GM18868 (cell line): ENCODE measurements around the gene PBX3.

Source experiments
- ATAC-seq: cut with Tn5 transposase; IDR thresholded peaks from one replicate; pipeline ENCODE4 v1.9.1; 2021; ENCODE audit warnings: mild to moderate bottlenecking, moderate library complexity; ENCODE audit not compliant: unreplicated experiment

The PBX3 gene

DNA sequence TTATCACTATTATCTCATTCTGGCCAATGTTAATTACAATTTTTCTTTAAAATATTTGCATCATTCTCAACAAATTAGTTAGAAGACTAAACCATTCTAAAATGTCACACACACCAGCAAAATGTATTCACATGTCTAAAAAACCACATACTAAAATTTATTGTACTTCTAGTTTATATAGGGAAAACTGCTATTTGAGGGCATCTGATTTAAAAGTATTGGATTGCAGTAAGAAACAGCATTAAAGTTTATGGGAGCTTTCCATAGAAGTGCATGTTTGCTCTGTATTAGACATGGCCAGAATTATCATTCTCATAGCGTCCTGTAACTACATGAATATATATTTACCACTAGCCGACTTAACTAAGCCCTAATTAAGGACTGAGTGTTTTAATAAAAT, 150.3 kb downstream of the PBX3 start:
- no peak for ATAC-seq

DNA sequence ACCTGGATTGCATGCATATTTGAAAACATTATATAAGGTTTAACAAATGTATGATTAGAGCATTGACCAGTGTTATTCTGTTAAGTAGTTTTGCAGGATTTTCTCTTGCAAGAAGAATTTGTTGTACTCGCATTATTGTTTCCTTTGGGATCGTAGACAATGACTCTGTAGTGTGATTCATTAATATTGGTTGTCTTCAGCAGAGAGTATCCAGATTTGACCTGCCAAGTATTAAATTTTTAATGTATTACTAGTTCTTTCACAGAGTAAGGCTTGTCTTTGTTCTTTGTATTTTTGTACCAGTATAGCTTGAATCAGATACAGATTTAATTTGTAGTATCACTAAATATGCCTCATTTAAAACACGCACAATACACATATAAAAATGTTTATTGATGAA, 155.0 kb downstream of the PBX3 start:
- no peak for ATAC-seq

DNA sequence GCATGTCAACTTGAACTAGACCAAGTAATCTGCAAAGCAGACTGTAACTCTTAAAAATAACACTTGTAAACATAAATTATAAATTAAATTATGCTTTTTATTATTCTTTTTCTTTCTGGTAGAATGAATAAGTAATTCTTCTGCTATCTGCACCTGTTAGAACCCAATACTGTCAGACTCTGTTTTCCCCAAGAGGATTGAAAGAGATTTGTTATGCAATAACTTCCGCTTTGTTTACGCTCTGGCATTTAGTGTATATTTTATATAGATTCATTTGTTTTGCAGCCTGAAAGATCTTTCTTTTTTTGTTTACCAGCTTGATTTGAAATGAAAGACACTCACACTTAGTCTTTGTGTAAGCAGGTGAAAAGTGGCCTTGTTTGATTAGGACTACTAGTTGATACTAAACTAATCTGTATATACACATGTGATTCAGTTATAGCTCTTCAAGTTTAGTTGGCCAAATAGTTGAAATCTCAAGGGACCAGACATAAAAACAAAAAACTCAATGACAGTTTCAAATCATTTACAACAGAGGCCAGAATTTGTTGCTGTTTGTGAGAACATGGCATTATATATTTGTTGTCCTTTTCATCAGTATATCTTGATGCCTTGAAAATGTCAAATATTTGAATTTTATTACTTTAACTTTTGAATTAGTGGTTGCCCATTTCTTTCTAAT, 155.8 kb downstream of the PBX3 start:
- ATAC-seq = no peak

DNA sequence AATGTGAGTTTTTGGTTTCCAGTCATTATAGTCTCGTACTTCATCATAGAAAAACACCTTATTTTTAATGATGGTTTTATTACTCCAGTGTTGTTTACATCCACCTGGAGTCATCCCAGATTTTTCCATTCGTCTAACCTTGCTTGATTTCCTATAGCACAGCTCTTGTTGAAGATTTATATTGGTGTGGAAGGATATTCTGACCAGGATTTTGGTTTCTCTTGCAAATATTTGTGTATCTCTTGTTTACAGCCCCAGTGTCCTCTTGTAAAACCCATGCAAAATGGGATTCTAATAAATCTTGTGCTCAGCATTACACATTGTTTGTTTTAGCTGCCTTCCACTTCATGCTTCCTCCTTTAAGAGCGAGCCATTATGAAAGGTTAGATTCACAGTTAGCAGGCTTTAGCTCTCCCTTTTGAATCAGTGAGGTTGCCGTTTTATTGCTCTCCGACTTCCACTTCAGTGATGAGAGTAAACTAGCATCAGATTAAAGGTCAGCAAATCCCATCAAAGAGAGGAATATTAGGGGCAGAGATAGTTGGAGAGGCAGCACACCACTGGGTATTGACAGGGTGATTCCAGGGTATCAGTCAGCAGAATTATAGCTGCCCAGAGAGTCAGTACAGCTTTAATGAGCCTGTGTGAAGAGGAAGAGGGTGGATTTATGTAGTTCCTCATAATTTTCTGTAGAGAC, 157.1 kb downstream of the PBX3 start:
- ATAC-seq = no peak

DNA sequence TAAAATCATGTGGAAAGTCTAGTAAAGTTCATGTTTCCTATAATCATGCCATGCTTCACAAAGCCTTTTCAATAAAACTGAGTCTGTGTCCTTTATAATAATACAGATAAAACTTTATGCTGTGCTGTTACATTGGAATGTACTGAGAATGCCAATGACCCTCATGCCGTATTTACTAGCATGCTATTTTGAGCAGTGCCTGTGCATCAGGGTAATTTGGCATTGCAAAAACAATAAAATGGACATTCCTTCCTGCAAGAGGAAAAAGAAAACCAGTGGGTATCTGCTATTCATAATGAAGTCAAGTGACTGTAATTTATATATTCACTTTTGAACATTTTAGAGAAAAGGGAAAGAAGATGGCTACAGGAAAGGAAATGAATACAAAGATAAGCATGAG, 159.0 kb downstream of the PBX3 start:
- no peak for ATAC-seq

DNA sequence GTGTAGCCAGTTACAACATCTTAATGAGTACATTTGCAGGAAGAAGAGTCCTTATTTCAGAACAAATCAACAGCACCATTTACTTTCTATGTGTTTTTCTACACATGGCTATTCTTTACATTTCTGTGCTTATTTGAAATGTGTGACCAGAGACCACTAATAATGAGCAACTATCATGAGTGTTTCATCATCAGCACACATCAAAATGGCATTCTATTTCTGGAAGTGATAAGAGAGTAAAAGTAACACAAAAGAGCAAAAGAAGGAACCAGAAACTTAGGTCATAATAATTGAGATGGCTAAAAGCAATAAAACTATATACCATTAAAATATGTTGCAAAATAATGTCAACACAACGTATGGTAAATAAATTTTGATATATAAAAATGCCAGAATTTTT, 159.7 kb downstream of the PBX3 start:
- no peak for ATAC-seq

DNA sequence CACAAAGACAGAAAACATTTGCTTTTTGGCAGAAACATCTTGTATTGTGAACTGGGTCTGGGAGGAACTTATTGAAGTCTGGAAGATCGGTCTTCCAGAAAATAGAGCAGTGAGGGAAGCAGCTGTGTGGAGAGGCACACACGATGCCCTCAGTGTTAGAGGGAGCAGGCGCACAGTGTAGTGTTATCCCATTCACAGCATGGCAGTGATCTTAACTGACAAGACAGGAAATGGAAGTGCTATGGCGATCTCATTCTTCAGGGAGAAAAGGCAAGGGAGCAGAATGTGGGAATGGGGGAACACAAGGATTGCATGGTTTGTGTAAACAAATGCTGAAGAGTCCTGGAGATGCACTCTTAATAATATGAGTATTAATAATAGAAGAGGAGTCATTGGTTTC, 161.0 kb downstream of the PBX3 start:
- ATAC-seq = no peak

DNA sequence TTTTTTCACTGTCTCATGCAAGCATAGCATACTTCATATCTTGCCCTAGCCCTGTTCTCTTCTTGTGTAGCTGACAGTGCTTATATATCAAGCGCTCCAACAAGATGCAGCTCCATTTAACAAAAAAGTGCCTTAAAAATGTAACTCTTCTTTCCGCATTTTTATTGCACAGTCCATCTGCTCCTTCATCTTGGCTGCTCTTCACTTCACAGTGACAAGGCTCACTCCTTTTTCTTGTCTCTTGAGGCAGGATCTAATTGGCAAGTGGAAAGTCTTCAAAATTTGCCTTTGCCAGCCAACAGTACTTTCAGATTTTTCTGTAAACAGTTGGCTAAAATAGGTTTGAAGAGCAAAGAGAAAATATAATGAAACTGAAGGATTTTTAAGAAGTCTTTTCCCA, 161.8 kb downstream of the PBX3 start:
- ATAC-seq = no peak

DNA sequence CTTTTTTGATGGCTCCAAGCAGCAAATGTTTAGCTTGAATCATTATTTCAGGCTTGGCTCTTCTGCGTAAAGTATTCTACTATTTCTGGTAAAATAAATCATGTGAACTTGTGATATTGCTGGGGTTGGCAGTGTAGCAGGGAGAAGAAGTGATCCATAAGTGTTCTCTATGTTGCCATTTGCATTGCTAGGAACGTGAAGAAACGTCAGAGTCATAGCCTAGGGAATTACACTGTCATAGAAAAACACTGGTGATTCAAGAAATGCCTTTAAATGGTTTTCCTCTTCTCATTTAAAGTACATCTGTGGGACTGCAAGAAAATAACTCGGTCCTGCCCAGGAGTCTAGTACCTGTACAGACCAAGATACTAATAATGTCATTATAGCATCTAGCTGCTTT, 162.3 kb downstream of the PBX3 start:
- no peak for ATAC-seq

DNA sequence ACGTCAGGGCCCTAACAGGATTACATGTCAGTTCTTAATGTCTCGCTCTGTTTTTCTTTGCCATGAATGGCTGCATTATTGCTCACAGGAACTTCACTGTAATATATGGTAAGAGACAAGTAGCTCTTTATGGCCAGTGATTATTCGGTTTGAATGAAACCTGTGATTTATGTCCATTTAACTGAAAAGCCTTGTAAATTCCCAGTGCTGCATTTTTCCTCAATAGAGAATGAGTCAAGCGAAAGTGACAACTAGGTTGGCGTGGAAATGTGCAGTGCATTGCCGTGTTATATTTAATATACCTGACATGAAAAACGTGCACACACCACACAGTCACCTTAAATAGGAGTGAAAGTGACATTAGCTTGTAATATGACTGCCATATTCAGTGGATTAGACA, 163.1 kb downstream of the PBX3 start:
- no peak for ATAC-seq

DNA sequence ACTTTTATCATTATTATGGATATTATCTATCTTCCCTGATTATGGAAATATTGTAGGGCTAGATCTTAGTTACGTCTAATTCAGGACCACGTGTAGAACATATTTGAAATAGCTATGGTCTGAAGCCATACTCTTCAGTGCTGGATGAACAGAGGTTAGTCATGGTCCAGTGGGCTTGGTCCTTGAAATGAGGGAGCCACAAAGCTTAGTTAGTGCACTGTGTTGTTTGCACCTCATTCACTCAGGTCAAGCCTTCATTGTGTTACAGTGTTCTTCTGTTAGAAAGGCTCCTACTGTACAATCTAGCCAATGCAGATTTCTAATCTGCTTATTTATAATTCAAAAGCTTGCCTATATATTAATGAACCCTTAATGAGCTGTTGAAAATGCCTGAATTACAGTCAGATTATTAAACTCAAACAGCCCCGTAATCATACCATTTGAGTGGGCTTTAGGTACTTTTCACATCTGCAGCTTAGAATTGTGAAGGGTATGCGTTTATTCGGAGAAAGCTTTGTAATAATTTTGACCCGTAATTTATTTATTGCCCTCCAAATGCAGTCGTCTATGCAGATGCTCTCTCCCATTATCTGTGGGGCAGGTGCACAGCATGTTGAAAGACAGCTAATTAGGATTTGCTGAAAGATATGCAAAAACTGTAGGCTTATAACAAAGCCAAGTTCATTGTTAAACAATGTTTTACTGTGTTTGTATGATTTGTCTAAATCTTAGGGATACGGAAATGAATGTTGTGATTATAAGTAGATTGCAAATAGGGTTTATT, 164.9 kb downstream of the PBX3 start:
- ATAC-seq = no peak

DNA sequence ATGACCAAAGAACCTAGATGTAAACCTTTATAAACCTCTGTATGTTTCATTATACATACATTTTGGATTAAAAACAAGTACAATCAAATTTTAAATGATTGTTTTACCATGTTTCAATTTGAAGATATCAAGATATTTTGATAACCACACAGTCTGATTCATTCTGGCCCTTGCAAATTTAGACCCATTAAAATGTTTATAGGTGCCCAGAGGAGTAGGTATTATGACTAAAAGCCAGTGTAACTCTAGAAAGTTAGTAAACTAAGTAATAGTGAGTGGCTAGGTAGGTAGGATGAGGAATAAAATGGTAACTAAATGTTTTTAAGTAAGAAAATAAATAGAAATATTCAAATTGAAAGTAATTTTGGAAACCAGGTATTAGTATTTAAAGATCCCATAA, 165.5 kb downstream of the PBX3 start:
- no peak for ATAC-seq

DNA sequence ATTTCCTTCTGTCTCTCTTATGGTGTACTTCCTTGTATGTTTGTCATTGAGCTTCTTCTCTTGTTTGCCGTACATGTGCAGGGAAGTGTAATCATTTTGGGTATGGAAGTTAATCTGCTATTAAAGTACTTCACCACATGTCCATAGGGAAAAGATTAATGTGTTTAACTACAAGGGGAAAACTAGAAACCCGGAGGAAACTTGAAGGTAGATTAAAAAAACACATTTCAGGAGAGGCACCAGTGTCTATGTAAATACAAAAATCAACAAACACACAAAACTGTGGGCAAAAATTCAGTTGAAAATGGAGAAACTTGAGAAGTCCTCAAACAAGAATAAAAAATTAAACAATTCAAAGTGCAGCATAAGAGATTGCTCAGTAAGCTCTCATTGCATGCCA, 166.4 kb downstream of the PBX3 start:
- no peak for ATAC-seq

DNA sequence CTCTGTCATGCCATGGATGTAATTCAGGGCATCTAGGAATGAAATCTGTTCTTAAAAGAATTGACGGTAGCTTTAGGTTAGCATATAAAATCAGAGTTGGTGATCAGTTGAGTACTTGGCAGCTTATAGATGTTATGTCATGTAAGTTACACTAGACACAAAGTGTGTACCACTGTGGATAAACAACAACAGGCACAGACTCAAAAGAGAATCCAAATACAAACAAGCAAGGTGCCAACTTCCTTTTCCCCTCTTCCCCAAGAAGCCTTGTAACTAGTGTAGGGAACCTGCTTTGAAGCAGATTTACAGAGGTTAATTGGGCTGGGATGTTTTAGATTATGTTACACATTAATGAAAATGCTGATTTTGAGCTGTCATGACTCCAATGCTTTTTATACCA, 167.2 kb downstream of the PBX3 start:
- no peak for ATAC-seq

DNA sequence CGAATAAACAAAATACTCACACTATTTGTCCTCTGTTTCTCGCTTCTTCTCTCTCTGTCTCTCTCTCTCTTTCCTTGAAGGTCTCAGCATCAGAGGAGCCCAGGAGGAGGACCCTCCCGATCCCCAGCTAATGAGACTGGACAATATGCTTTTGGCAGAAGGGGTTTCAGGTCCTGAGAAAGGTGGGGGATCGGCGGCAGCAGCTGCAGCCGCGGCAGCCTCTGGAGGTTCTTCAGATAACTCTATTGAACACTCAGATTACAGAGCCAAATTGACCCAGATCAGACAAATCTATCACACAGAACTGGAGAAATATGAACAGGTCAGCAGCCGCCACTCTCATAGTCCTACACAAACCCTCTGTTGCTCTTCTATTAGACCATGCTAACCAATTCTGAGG, 168.4 kb downstream of the PBX3 start:
- ATAC-seq = no peak

DNA sequence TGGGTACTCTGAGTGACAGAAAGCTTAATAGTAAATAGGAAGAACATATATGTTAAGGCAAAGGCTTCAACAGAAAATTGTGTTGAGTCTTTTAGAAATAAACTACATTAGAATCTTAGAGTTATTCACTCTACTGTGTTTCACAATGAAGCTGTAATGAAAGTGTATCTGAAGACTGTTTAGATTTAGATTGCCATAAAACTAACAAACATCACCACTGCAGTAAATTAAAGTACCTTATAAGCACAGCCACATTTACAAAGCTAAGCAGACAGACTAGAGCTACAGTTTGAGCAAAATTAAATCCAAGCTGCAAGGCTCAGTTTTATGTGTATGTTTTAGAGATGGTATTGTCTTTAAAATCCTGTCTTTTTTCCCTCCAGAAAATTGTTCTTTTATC, 172.4 kb downstream of the PBX3 start:
- no peak for ATAC-seq

DNA sequence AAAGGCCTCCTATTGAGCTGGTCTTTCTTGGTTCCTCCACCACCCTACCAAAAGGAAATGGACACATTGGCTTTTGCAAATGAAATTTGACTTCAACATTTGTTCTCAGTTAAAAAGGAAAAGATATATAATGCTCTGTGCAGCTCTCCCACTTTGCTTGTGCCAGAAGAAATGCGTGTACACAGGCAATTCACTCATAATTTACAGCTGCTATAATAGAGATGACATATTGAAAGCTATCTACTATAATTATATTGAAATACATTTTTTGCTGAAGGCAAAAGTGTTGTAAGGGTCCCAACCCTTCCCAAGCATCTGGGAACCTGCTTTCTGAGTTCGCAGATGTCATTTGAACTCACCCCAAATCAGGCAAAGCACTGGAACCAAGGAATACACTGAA, 173.2 kb downstream of the PBX3 start:
- ATAC-seq = no peak

DNA sequence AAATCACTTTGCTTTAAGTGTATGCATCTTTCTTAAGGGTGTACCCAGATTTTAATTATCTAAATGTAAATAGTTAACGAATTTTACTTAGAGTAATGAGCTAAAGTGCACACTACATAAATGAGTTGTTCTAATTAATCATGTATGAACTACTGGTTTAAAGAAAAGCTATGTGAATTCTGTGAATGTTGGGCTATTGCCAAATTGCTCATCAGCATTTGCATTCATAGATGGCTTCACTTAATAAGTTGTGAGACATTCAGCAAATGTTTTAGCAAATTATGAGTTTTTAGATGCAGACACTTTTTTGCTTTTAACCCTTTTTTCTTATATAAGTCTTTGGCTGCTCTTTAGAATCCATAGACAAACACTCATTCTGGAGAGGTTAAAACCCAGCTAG, 175.7 kb downstream of the PBX3 start:
- no peak for ATAC-seq

DNA sequence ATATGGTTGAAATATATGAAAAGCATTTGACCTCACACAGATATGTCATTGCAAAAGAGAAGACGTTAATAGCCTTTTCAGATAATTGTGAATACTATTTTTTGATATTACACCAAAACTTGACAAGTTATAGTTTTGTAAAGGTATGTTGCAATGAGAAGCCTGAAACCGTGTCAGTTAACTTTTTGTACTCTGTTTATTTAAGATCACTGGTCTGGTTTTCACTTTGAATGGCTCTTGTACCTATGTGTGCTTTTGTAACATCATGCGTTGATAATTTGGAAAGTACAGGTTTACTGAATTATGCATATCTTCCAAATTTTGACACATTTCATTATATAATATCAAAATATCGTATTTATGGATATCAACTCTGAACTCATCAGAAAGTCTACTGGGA, 177.2 kb downstream of the PBX3 start:
- no peak for ATAC-seq

DNA sequence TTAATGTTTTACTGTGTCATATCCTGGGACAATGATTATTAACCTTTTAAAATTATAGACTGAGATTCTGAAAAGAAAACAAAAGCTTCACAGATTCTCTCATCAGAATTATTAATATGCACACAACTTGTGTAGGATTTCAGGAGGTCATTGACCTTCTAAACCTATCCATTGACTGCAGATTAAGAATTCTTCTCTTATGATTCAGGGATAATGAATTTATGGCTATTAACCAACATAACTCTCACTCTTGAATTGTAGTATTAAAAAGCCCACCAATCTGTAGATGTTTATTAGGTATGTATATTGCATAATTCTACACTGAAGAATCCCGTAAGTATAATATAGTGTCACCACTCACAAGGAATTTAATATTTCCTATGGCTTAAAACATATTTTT, 179.8 kb downstream of the PBX3 start:
- no peak for ATAC-seq

DNA sequence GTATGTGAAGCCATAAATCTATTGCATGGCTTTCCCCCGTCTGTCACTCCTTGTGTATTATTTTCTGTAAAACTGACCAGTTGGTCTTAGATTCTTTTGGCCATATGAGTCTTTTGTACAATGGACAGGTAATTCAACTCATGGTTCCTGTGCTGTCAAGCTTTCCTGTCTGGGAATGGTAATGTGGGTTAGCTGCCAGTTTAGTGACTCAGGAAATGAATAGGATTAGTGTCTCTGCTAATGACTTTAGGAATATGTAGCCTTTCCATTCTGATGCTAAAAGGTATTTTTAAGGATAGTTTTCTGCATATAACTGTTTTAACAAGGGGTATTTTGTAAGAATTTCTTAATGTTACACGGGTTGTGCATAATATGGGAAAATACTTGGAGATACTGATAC, 182.7 kb downstream of the PBX3 start:
- ATAC-seq = no peak

DNA sequence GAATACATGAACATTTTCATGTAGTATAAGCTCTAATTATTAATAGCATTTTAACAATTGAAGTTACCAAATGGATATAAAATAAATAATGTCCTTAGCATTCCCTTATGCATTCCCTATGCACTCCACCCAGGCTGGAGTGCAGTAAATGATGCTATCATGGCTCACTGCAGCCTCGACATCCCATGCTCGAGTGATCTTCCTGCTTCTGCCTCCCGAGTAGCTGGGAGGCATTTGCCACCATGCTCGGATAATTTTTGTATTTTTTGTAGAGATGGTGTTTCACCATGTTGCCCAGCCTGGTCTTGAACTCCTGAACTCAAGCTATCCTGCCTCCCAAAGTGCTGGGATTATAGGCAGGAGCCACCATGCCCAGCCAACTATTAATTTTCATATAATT, 184.0 kb downstream of the PBX3 start:
- no peak for ATAC-seq
